Cortex of kidney (tissue), 1 donor: ENCODE data around the gene LARGE1.

Experiments used
- DNase-seq: peaks from one replicate; lab custom pipeline; 2025; lab: John Stamatoyannopoulos, UW

Gene LARGE1

GRCh38 chr22:33561149-33561807 is 359.0 kb downstream of the LARGE1 start:
- DNase-seq, result no peak

- no peak for DNase-seq
Observed at GRCh38 chr22:33557836-33558235, 362.4 kb downstream of the LARGE1 start.

- no peak for DNase-seq
Observed at GRCh38 chr22:33555814-33556522, 364.3 kb downstream of the LARGE1 start.

GRCh38 chr22:33553493-33553892 is 366.8 kb downstream of the LARGE1 start:
- DNase-seq, result no peak

GRCh38 chr22:33544707-33545106 is 375.6 kb downstream of the LARGE1 start:
- DNase-seq, result no peak

GRCh38 chr22:33542722-33543121 is 377.6 kb downstream of the LARGE1 start:
- no peak for DNase-seq

- no peak for DNase-seq
Observed at GRCh38 chr22:33542153-33542552, 378.1 kb downstream of the LARGE1 start.

GRCh38 chr22:33539902-33540751 is 380.1 kb downstream of the LARGE1 start:
- no peak for DNase-seq

- DNase-seq, result no peak
Observed at GRCh38 chr22:33539202-33539901, 380.9 kb downstream of the LARGE1 start.

GRCh38 chr22:33538277-33538885 is 381.9 kb downstream of the LARGE1 start:
- DNase-seq, result no peak

- no peak for DNase-seq
Observed at GRCh38 chr22:33537059-33537458, 383.2 kb downstream of the LARGE1 start.

- DNase-seq, result no peak
Observed at GRCh38 chr22:33535937-33536875, 384.1 kb downstream of the LARGE1 start.

- DNase-seq, result no peak
Observed at GRCh38 chr22:33529424-33530113, 390.7 kb downstream of the LARGE1 start.

- no peak for DNase-seq
Observed at GRCh38 chr22:33528183-33528582, 392.1 kb downstream of the LARGE1 start.

- DNase-seq, result no peak
Observed at GRCh38 chr22:33526434-33527107, 393.7 kb downstream of the LARGE1 start.

GRCh38 chr22:33524511-33525260 is 395.6 kb downstream of the LARGE1 start:
- DNase-seq, result no peak

- no peak for DNase-seq
Observed at GRCh38 chr22:33521879-33522665, 398.2 kb downstream of the LARGE1 start.
